Mucosa of gallbladder (tissue), 1 donor: Measurements from ENCODE around the gene BMP4. TPM values are rescaled to one million over a fixed set of nuclear protein-coding genes. Genes with fewer than 3 reads are reported as not detected.
"Not testable (repeated sequence)": the region's sequence is repeated elsewhere in the genome, so short reads cannot be mapped to it uniquely, and the experiment has no call there.

Source experiments
- DNase-seq: peaks from one replicate; pipeline ENCODE4 v3.0.0-alpha.2; 2020; ENCODE audit warnings: low spot score
- total RNA-seq: library from RNA; stranded (reverse); gene quantifications from one replicate; pipeline ENCODE4 v1.2.1, GENCODE V29; 2021
- donor health status: DM: no; HTN: no; CAD: no.

Gene BMP4
- 44.2 TPM for total RNA-seq

GRCh38 chr14:53956427-53957201 is at the start of gene BMP4:
TSS of gene BMP4 (minus strand) at chr14:53956825. CDS start at chr14:53952222, 4,603 bp downstream.
- DNase-seq = peak; percentile 92

- no peak for DNase-seq
Observed at GRCh38 chr14:54003064-54003463, 46.4 kb upstream of the BMP4 start.

- no peak for DNase-seq
Observed at GRCh38 chr14:54002653-54003052, 46.0 kb upstream of the BMP4 start.

- DNase-seq = no peak
Observed at GRCh38 chr14:54001189-54001878, 44.7 kb upstream of the BMP4 start.

- no peak for DNase-seq
Observed at GRCh38 chr14:54000341-54000811, 43.8 kb upstream of the BMP4 start.

- DNase-seq = no peak
Observed at GRCh38 chr14:53999061-53999488, 42.5 kb upstream of the BMP4 start.

- no peak for DNase-seq
Observed at GRCh38 chr14:53996041-53996440, 39.4 kb upstream of the BMP4 start.

- no peak for DNase-seq
Observed at GRCh38 chr14:53993920-53994607, 37.4 kb upstream of the BMP4 start.

GRCh38 chr14:53990978-53991377 is 34.4 kb upstream of the BMP4 start:
- no peak for DNase-seq

GRCh38 chr14:53986718-53987117 is 30.1 kb upstream of the BMP4 start:
- DNase-seq = not testable (repeated sequence)

- DNase-seq = not testable (repeated sequence)
Observed at GRCh38 chr14:53984958-53985357, 28.3 kb upstream of the BMP4 start.

- DNase-seq = no peak
Observed at GRCh38 chr14:53983112-53983511, 26.5 kb upstream of the BMP4 start.

- no peak for DNase-seq
Observed at GRCh38 chr14:53982546-53982945, 25.9 kb upstream of the BMP4 start.

GRCh38 chr14:53979747-53980642 is 23.4 kb upstream of the BMP4 start:
- no peak for DNase-seq

- DNase-seq = no peak
Observed at GRCh38 chr14:53979113-53979681, 22.6 kb upstream of the BMP4 start.

- no peak for DNase-seq
Observed at GRCh38 chr14:53978194-53978593, 21.6 kb upstream of the BMP4 start.

- no peak for DNase-seq
Observed at GRCh38 chr14:53975444-53975843, 18.8 kb upstream of the BMP4 start.

GRCh38 chr14:53971521-53971920 is 14.9 kb upstream of the BMP4 start:
- DNase-seq = no peak

- no peak for DNase-seq
Observed at GRCh38 chr14:53969326-53969725, 12.7 kb upstream of the BMP4 start.

- DNase-seq = no peak
Observed at GRCh38 chr14:53968726-53969125, 12.1 kb upstream of the BMP4 start.

- DNase-seq = no peak
Observed at GRCh38 chr14:53967606-53968005, 11.0 kb upstream of the BMP4 start.
